WTC11 (cell line): ENCODE measurements around the gene PHF14. TPM values are rescaled to one million over a fixed set of nuclear protein-coding genes. Genes with fewer than 3 reads are reported as not detected.
"Not testable (repeated sequence)": the region's sequence is repeated elsewhere in the genome, so short reads cannot be mapped to it uniquely, and the experiment has no call there.

Source experiments
- ATAC-seq: fragments of 200-7000 bp; cut with Tn5 transposase; 2 replicates; pipeline ENCODE4 v1.10.0; 2021; ENCODE audit warnings: mild to moderate bottlenecking, moderate library complexity
- CTCF ChIA-PET: fragments of 300-600 bp; sonication (Branson Sonifier 250); formaldehyde crosslinking; loops from one replicate; lab custom pipeline; 2021; ENCODE audit warnings: antibody characterized with exemption; lab: Charles Lee
- POLR2A ChIA-PET: fragments of 350-600 bp; sonication (Branson Sonifier 250); formaldehyde crosslinking; loops from one replicate; lab custom pipeline; 2021; ENCODE audit warnings: antibody characterized with exemption; lab: Charles Lee
- DNase-seq: peaks from one replicate; pipeline ENCODE4 v3.0.0; 2021; ENCODE audit warnings: low spot score
- H3K27ac Mint-ChIP-seq: 2 replicates; pipeline ENCODE4 v1.8.0; 2021; ENCODE audit warnings: mixed read lengths
- H3K27me3 Mint-ChIP-seq: 2 replicates; pipeline ENCODE4 v1.8.0; 2021; ENCODE audit warnings: low read depth, mild to moderate bottlenecking, moderate library complexity, mixed read lengths
- H3K36me3 Mint-ChIP-seq: 2 replicates; pipeline ENCODE4 v1.8.0; 2021; ENCODE audit warnings: mixed read lengths
- H3K4me1 Mint-ChIP-seq: 2 replicates; pipeline ENCODE4 v1.8.0; 2022; ENCODE audit warnings: mixed read lengths
- H3K4me3 Mint-ChIP-seq: 2 replicates; pipeline ENCODE4 v1.8.0; 2021; ENCODE audit warnings: mild to moderate bottlenecking, moderate library complexity, mixed read lengths
- H3K9me3 Mint-ChIP-seq: 2 replicates; pipeline ENCODE4 v1.8.0; 2021; ENCODE audit warnings: mixed read lengths
- EMX1 ChIP-seq: fragments of 250-450 bp; sonication (Bioruptor Pico); IDR thresholded peaks from 2 replicates; pipeline ENCODE4 v1.8.0; 2021; ENCODE audit warnings: mild to moderate bottlenecking
- FOXK1 ChIP-seq: sonication (generic); formaldehyde crosslinking; IDR thresholded peaks from 2 replicates; pipeline ENCODE4 v1.8.0; 2022; ENCODE audit warnings: mild to moderate bottlenecking, moderate library complexity, missing genetic modification reagents
- GABPB1 ChIP-seq: sonication (generic); formaldehyde crosslinking; IDR thresholded peaks from 2 replicates; pipeline ENCODE4 v1.8.1; 2023; ENCODE audit warnings: mild to moderate bottlenecking, missing genetic modification reagents
- GTF2I ChIP-seq: fragments of 250-450 bp; sonication (Bioruptor Pico); conservative IDR thresholded peaks from 2 replicates; pipeline ENCODE4 v1.4.0; 2021; ENCODE audit warnings: mild to moderate bottlenecking
- MXD4 ChIP-seq: fragments of 250-450 bp; sonication (Bioruptor Pico); IDR thresholded peaks from 2 replicates; pipeline ENCODE4 v1.8.0; 2021; ENCODE audit warnings: mild to moderate bottlenecking, moderate library complexity, borderline replicate concordance
- NR2C2 ChIP-seq: sonication (generic); formaldehyde crosslinking; IDR thresholded peaks from 2 replicates; pipeline ENCODE4 v1.8.0; 2022; ENCODE audit warnings: mild to moderate bottlenecking, missing genetic modification reagents
- PREB ChIP-seq: sonication (generic); formaldehyde crosslinking; IDR thresholded peaks from 2 replicates; pipeline ENCODE4 v1.8.1; 2022; ENCODE audit warnings: mild to moderate bottlenecking, missing genetic modification reagents, moderate library complexity, borderline replicate concordance
- STAT6 ChIP-seq: sonication (generic); formaldehyde crosslinking; conservative IDR thresholded peaks from 2 replicates; pipeline ENCODE4 v1.8.1; 2023; ENCODE audit warnings: mild to moderate bottlenecking, low read depth, missing genetic modification reagents, moderate library complexity
- ZMAT4 ChIP-seq: fragments of 250-450 bp; sonication (Bioruptor Pico); IDR thresholded peaks from 2 replicates; pipeline ENCODE4 v1.9.0; 2021; ENCODE audit warnings: mild to moderate bottlenecking
- ZNF232 ChIP-seq: sonication (generic); formaldehyde crosslinking; IDR thresholded peaks from 2 replicates; pipeline ENCODE4 v1.8.0; 2022; ENCODE audit warnings: mild to moderate bottlenecking, missing genetic modification reagents
- ZNF263 ChIP-seq: sonication (generic); formaldehyde crosslinking; IDR thresholded peaks from 2 replicates; pipeline ENCODE4 v1.8.1; 2022; ENCODE audit warnings: low read depth, mild to moderate bottlenecking, moderate library complexity, missing genetic modification reagents
- ZNF423 ChIP-seq: fragments of 250-450 bp; sonication (Bioruptor Pico); IDR thresholded peaks from 2 replicates; pipeline ENCODE4 v2.1.2; 2022; ENCODE audit warnings: mild to moderate bottlenecking, moderate library complexity
- ZSCAN18 ChIP-seq: fragments of 250-450 bp; sonication (Bioruptor Pico); IDR thresholded peaks from 2 replicates; pipeline ENCODE4 v2.1.2; 2022; ENCODE audit warnings: mild to moderate bottlenecking, moderate library complexity
- total RNA-seq: library from RNA; stranded (reverse); gene quantifications from 3 replicates; pipeline ENCODE4 v1.2.3, GENCODE V29; 2021
- TF ChIP-seq, protein P1 (sequence below): sonication (generic); formaldehyde crosslinking; IDR thresholded peaks from 2 replicates; pipeline ENCODE4 v1.8.1; 2023; ENCODE audit warnings: mild to moderate bottlenecking, missing genetic modification reagents
- TF ChIP-seq, protein P2 (sequence below): sonication (generic); formaldehyde crosslinking; conservative IDR thresholded peaks from 2 replicates; pipeline ENCODE4 v1.8.1; 2022; ENCODE audit warnings: mild to moderate bottlenecking, missing genetic modification reagents
- TF ChIP-seq, protein P3 (sequence below): fragments of 250-450 bp; sonication (Bioruptor Pico); IDR thresholded peaks from 2 replicates; pipeline ENCODE4 v1.9.0; 2021; ENCODE audit warnings: mild to moderate bottlenecking
- TF ChIP-seq, protein P4 (sequence below): sonication (generic); formaldehyde crosslinking; IDR thresholded peaks from 2 replicates; pipeline ENCODE4 v1.8.1; 2023; ENCODE audit warnings: mild to moderate bottlenecking, missing genetic modification reagents, moderate library complexity

Gene PHF14
- total RNA-seq, 1 experiment from 2014 or later: 47.7 TPM

- TF ChIP-seq, protein P1, sequence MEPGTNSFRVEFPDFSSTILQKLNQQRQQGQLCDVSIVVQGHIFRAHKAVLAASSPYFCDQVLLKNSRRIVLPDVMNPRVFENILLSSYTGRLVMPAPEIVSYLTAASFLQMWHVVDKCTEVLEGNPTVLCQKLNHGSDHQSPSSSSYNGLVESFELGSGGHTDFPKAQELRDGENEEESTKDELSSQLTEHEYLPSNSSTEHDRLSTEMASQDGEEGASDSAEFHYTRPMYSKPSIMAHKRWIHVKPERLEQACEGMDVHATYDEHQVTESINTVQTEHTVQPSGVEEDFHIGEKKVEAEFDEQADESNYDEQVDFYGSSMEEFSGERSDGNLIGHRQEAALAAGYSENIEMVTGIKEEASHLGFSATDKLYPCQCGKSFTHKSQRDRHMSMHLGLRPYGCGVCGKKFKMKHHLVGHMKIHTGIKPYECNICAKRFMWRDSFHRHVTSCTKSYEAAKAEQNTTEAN (CRISPR knock-in tag): no peak
- TF ChIP-seq ZSCAN18 (no peak), ZNF232 (CRISPR knock-in tag) (no peak), PREB (CRISPR knock-in tag) (no peak)
- TF ChIP-seq, protein P2, sequence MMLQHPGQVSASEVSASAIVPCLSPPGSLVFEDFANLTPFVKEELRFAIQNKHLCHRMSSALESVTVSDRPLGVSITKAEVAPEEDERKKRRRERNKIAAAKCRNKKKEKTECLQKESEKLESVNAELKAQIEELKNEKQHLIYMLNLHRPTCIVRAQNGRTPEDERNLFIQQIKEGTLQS (CRISPR knock-in tag): no peak
These were observed at the start of gene PHF14 (continued) for GRCh38 chr7:10973061-10973941.

DNA sequence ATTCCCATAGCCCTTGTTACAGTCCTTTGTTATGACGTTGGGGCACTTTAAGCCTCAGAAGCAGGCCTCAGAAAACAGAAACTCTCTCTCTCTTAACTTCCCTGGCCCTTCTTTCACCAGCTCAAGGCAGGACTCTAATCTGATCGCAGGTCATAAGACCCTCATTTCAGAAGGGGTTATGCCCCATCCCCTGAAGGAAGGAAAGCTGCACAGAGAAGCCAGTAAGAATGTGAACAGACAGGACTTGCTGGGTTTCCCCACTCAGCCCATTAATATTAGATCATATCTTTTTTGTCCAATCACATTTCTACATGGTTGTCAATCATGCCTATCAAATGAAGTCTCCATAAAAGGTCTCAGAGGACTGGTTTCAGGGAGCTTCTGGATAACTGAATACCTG lies 49.3 kb upstream of the PHF14 start:
- no peak for DNase-seq
- no peaks in the 10 kb centered on the region; the same call in 1 of the 2 replicates for H3K36me3 Mint-ChIP-seq
- no peak for ATAC-seq
- CTCF ChIA-PET: no interaction called here
- H3K9me3 Mint-ChIP-seq: 0 out of 2 replicates have a peak, but pooled peaks cover 5% of the 10 kb centered on the region
- TF ChIP-seq NR2C2 (CRISPR knock-in tag) (no peak), ZNF232 (CRISPR knock-in tag) (no peak), EMX1 (CRISPR knock-in tag) (no peak), GABPB1 (CRISPR knock-in tag) (no peak), FOXK1 (CRISPR knock-in tag) (no peak), ZNF263 (CRISPR knock-in tag) (no peak), GTF2I (CRISPR knock-in tag) (no peak), ZMAT4 (CRISPR knock-in tag) (no peak), STAT6 (CRISPR knock-in tag) (no peak), ZNF423 (CRISPR knock-in tag) (no peak), MXD4 (CRISPR knock-in tag) (no peak)
- TF ChIP-seq, protein P3, sequence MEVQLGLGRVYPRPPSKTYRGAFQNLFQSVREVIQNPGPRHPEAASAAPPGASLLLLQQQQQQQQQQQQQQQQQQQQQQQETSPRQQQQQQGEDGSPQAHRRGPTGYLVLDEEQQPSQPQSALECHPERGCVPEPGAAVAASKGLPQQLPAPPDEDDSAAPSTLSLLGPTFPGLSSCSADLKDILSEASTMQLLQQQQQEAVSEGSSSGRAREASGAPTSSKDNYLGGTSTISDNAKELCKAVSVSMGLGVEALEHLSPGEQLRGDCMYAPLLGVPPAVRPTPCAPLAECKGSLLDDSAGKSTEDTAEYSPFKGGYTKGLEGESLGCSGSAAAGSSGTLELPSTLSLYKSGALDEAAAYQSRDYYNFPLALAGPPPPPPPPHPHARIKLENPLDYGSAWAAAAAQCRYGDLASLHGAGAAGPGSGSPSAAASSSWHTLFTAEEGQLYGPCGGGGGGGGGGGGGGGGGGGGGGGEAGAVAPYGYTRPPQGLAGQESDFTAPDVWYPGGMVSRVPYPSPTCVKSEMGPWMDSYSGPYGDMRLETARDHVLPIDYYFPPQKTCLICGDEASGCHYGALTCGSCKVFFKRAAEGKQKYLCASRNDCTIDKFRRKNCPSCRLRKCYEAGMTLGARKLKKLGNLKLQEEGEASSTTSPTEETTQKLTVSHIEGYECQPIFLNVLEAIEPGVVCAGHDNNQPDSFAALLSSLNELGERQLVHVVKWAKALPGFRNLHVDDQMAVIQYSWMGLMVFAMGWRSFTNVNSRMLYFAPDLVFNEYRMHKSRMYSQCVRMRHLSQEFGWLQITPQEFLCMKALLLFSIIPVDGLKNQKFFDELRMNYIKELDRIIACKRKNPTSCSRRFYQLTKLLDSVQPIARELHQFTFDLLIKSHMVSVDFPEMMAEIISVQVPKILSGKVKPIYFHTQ (CRISPR knock-in tag): no peak
- TF ChIP-seq, protein P4, sequence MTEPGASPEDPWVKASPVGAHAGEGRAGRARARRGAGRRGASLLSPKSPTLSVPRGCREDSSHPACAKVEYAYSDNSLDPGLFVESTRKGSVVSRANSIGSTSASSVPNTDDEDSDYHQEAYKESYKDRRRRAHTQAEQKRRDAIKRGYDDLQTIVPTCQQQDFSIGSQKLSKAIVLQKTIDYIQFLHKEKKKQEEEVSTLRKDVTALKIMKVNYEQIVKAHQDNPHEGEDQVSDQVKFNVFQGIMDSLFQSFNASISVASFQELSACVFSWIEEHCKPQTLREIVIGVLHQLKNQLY (CRISPR knock-in tag): no peak
- TF ChIP-seq, all 79 proteins: peak for 0
- Mint-ChIP-seq H3K27me3 (no peaks in the 10 kb centered on the region), H3K4me1 (peaks cover 28% of the 10 kb centered on the region), H3K4me3 (no peak overlapping the region), H3K27ac (no peak overlapping the region)
- POLR2A ChIA-PET: no interaction called here

DNA sequence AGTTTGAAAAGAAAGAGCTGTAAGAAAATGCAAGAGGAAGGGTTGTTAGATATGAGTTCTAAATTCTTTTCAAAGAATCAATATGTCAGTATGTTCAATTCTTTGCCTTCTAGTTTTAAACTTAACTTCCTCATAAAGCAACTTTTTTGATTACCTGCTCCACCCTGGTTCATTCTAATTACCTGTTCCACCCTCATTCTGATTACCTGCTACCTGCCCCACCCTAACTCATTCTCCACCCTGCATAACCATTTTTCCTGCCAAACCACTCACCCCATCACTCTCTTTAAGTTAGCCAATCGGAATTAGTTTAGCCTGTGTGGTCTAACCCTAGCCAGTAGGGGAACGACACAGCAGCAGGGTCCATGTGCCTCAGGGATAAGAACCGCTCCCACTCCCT lies 45.5 kb upstream of the PHF14 start:
- H3K4me3 Mint-ChIP-seq, DNase-seq, POLR2A ChIA-PET, CTCF ChIA-PET, H3K27ac Mint-ChIP-seq, H3K27me3 Mint-ChIP-seq, ATAC-seq, H3K9me3 Mint-ChIP-seq: not testable (repeated sequence)
- Mint-ChIP-seq H3K4me1 (peaks cover 52% of the 10 kb centered on the region), H3K36me3 (peaks cover 11% of the 10 kb centered on the region)
